HepG2 (cell line): Measurements from ENCODE around the gene PRKCB. TPM values are rescaled to one million over a fixed set of nuclear protein-coding genes. Genes with fewer than 3 reads are reported as not detected.

Experiments
- ATAC-seq: fragments of 200-7000 bp; cut with Tn5 transposase; 3 replicates; pipeline ENCODE4 v1.9.1; 2020; ENCODE audit warnings: mild to moderate bottlenecking, moderate library complexity
- BruUV-seq: library from RNA; stranded (reverse); fragments of 400-500 nt; replicated peaks from 2 replicates; lab custom pipeline; 2021; lab: Mats Ljungman, UMichigan
- CTCF ChIA-PET: fragments of 300-600 bp; formaldehyde crosslinking; extraction: SDS; loops from one replicate; lab custom pipeline; 2021; ENCODE audit warnings: low total read pairs, inconsistent platforms, low intra/inter-chr PET ratio; lab: Yijun Ruan, JAX
- POLR2A ChIA-PET: fragments of 350-600 bp; sonication (Branson Sonifier 250); formaldehyde crosslinking; loops from one replicate; lab custom pipeline; 2020; ENCODE audit warnings: antibody characterized with exemption, inconsistent platforms; lab: Yijun Ruan, JAX
- DNase-seq: peaks from one replicate; pipeline ENCODE4 v3.0.0-alpha.2; 2015; ENCODE audit warnings: low spot score
- FAIRE-seq: peaks from 3 replicates; lab custom pipeline; 2011; peaks lifted over from hg19 to GRCh38; lab: Jason Lieb, UNC
- H2AFZ ChIP-seq: one replicate; pipeline ENCODE4 v1.6.1; 2011; ENCODE audit warnings: low read length, inconsistent platforms
- H3K27ac ChIP-seq: fragments of 300-600 bp; 3 replicates; pipeline ENCODE4 v1.8.0; 2011; ENCODE audit warnings: mixed run types, mild to moderate bottlenecking, mixed read lengths, low read length, inconsistent platforms; ENCODE audit not compliant: insufficient read depth; ENCODE audit errors: extremely low read length
- H3K27me3 ChIP-seq, 2 experiments: fragments of 200-600 bp in 1 of 2; 2 replicates in 1 of 2; 3 replicates in 1 of 2; pipeline versions ENCODE4 v1.6.0 to v1.8.0; 2011; ENCODE audit warnings: low read length in 2 of 2, mild to moderate bottlenecking in 2 of 2, moderate library complexity in 2 of 2, inconsistent platforms in 1 of 2; ENCODE audit not compliant: insufficient read depth in 2 of 2, control insufficient read depth in 1 of 2
- H3K36me3 ChIP-seq, 2 experiments: fragments of 200-600 bp in 1 of 2; replicated peaks in 1 of 2; 2 replicates in 1 of 2; 3 replicates in 1 of 2; pipeline versions ENCODE4 v1.5.1 to v1.8.0; 2011; ENCODE audit warnings: low read length in 2 of 2, inconsistent platforms in 1 of 2; ENCODE audit not compliant: insufficient read depth in 2 of 2, control insufficient read depth in 1 of 2
- H3K4me1 ChIP-seq: 2 replicates; pipeline ENCODE4 v1.5.1; 2012; ENCODE audit warnings: low read length, inconsistent platforms; ENCODE audit not compliant: insufficient read depth
- H3K4me2 ChIP-seq: 2 replicates; pipeline ENCODE4 v1.6.0; 2011; ENCODE audit warnings: low read depth, low read length, inconsistent platforms
- H3K4me3 ChIP-seq, 3 experiments: fragments of 200-600 bp in 1 of 3; sonication (generic), shearing (Covaris generic) in 1 of 3; replicated peaks in 1 of 3; 2 replicates each; pipeline ENCODE4 v1.5.1; 2011 to 2016; ENCODE audit warnings: low read length in 3 of 3, inconsistent platforms in 2 of 3, low read depth in 2 of 3, mild to moderate bottlenecking in 2 of 3, control low read depth in 1 of 3, mixed read lengths in 1 of 3; ENCODE audit not compliant: insufficient read depth in 1 of 3
- H3K79me2 ChIP-seq: one replicate; pipeline ENCODE4 v1.6.1; 2011; ENCODE audit warnings: low read length, inconsistent platforms; ENCODE audit not compliant: insufficient read depth
- H3K9ac ChIP-seq: 2 replicates; pipeline ENCODE4 v1.6.0; 2011; ENCODE audit warnings: mild to moderate bottlenecking, low read depth, low read length, inconsistent platforms; ENCODE audit not compliant: insufficient read depth
- H3K9me3 ChIP-seq: 2 replicates; pipeline ENCODE4 v1.5.1; 2012; ENCODE audit warnings: mild to moderate bottlenecking, low read length
- H4K20me1 ChIP-seq: 2 replicates; pipeline ENCODE4 v1.6.0; 2011; ENCODE audit warnings: inconsistent platforms, mild to moderate bottlenecking, low read length, moderate library complexity; ENCODE audit not compliant: insufficient read depth
- EED ChIP-seq: sonication (generic); formaldehyde crosslinking; IDR thresholded peaks from 2 replicates; pipeline ENCODE4 v1.5.0; 2020; ENCODE audit warnings: mild to moderate bottlenecking, missing genetic modification reagents
- HOXA3 ChIP-seq: sonication (generic); formaldehyde crosslinking; IDR thresholded peaks from 2 replicates; pipeline ENCODE4 v1.5.0; 2020; ENCODE audit warnings: missing genetic modification reagents
- SP2 ChIP-seq: sonication (generic); formaldehyde crosslinking; IDR thresholded peaks from 2 replicates; pipeline ENCODE4 v1.5.1; 2020; ENCODE audit warnings: mild to moderate bottlenecking, missing genetic modification reagents
- YEATS4 ChIP-seq: sonication (generic); formaldehyde crosslinking; IDR thresholded peaks from 2 replicates; pipeline ENCODE4 v1.4.0; 2020; ENCODE audit warnings: missing genetic modification reagents, borderline replicate concordance
- ZMYM2 ChIP-seq: sonication (generic); formaldehyde crosslinking; IDR thresholded peaks from 2 replicates; pipeline ENCODE4 v1.8.0; 2022; ENCODE audit warnings: mild to moderate bottlenecking, missing genetic modification reagents
- ZNF10 ChIP-seq: sonication (generic); formaldehyde crosslinking; IDR thresholded peaks from 2 replicates; pipeline ENCODE4 v1.4.0; 2020; ENCODE audit warnings: mild to moderate bottlenecking, low read depth, missing genetic modification reagents, borderline replicate concordance
- ZNF546 ChIP-seq: sonication (generic); formaldehyde crosslinking; conservative IDR thresholded peaks from 2 replicates; pipeline ENCODE4 v1.8.1; 2023; ENCODE audit warnings: mild to moderate bottlenecking, missing genetic modification reagents
- ZNF558 ChIP-seq: sonication (generic); formaldehyde crosslinking; IDR thresholded peaks from 2 replicates; pipeline ENCODE4 v1.9.0; 2022; ENCODE audit warnings: mild to moderate bottlenecking, missing genetic modification reagents, borderline replicate concordance
- ZNF678 ChIP-seq: sonication (generic); formaldehyde crosslinking; IDR thresholded peaks from 2 replicates; pipeline ENCODE4 v1.4.0; 2020; ENCODE audit warnings: mild to moderate bottlenecking, missing genetic modification reagents
- ZNF772 ChIP-seq: sonication (generic); formaldehyde crosslinking; IDR thresholded peaks from 2 replicates; pipeline ENCODE4 v1.5.0; 2020; ENCODE audit warnings: mild to moderate bottlenecking, missing genetic modification reagents
- ZSCAN31 ChIP-seq: sonication (generic); formaldehyde crosslinking; IDR thresholded peaks from 2 replicates; pipeline ENCODE4 v1.5.0; 2020; ENCODE audit warnings: low read depth, mild to moderate bottlenecking, missing genetic modification reagents
- ZSCAN9 ChIP-seq: IDR thresholded peaks from 2 replicates; pipeline ENCODE4 v1.6.1; 2016; ENCODE audit warnings: borderline replicate concordance
- WGBS: methylation state at CpG from one replicate; pipeline ENCODE4 v1.1.6; 2017; ENCODE audit warnings: low lambda C conversion rate; 5-methylcytosine and 5-hydroxymethylcytosine counted together
- in situ Hi-C: cut with HindIII; loops from 2 replicates; pipeline ENCODE4 v1.10.0; 2017; ENCODE audit warnings: low pct_unique_long_range_greater_than_20kb; ENCODE audit not compliant: extremely low pct_ligation_motif_present
- intact Hi-C: fragments of 100-400 bp; cut with micrococcal nuclease; formaldehyde crosslinking; loops from one replicate; pipeline ENCODE4 v1.10.0; 2022; ENCODE audit not compliant: unreplicated experiment
- polyA plus RNA-seq, 8 experiments: library from polyadenylated mRNA; depleted of rRNA in 3 of 8; stranded (reverse) in 7 of 8; unstranded in 1 of 8; fragments of >200 nt; fragmentation: Illumina TruSeq in 4 of 8; extraction: Trizol in 4 of 8; gene quantifications; 2 replicates each; pipeline versions ENCODE4 v1.2.1 to v1.2.3, GENCODE V29; 2011 to 2016; ENCODE audit warnings: low read depth in 4 of 8, missing spikeins in 1 of 8, mixed read lengths in 1 of 8; ENCODE audit not compliant: insufficient read depth in 1 of 8
- total RNA-seq, 5 experiments: library from RNA; depleted of rRNA; stranded (reverse); fragments of >200 nt; fragmentation: Illumina TruSeq; extraction: Trizol; gene quantifications; 2 replicates each; pipeline ENCODE4 v1.2.3, GENCODE V29; 2016; ENCODE audit warnings: low read depth in 1 of 5

PRKCB gene
- total and polyA plus RNA-seq, 2 of the 13 experiments (the other 11 are each of a cell fraction or from before 2014, with no cell fraction given): 0.01 TPM; not detected in 1

DNA sequence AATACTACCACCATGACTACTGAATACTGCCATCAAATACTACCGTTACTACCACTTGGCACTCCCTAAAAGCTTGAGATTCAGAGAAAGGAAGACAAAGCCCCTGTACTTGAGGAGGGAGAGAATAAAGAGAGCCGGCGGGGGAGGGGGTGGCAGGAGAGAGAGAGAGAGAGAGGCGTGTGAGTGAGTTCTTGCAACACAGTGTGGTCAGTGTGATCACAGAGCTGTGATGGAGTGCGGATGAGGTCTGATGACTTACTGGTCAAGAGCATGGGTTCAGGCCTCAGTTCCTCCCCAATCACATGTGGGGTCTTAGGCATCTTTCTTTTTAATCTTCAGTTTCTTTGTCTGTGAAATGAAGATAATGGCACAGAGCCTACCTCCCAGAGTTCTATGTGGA lies 19.2 kb downstream of the PRKCB start:
- Histone ChIP-seq H3K9me3 (no peaks in the 10 kb centered on the region), H3K79me2 (no peaks in the 10 kb centered on the region), H3K27ac (no peak overlapping the region), H2AFZ (no peak overlapping the region), H3K27me3 (peaks cover 0 to 3% of the 10 kb centered on the region in 2 experiments; a peak in 4 of 5 replicates), H3K9ac (no peak overlapping the region), H3K4me3 (no peak overlapping the region), H3K4me2 (no peak overlapping the region), H3K4me1 (no peaks in the 10 kb centered on the region), H4K20me1 (no peaks in the 10 kb centered on the region), H3K36me3 (no peaks in the 10 kb centered on the region)
- no TSS peak for BruUV-seq
- TF ChIP-seq ZNF10 (CRISPR knock-in tag) (no peak), ZNF546 (CRISPR knock-in tag) (no peak), ZSCAN9 (CRISPR knock-in tag) (no peak), ZNF558 (no peak), HOXA3 (CRISPR knock-in tag) (no peak), ZMYM2 (CRISPR knock-in tag) (no peak), YEATS4 (no peak), EED (CRISPR knock-in tag) (no peak), ZNF678 (CRISPR knock-in tag) (no peak), SP2 (no peak), ZSCAN31 (no peak), ZNF772 (CRISPR knock-in tag) (no peak)
- no peak for ATAC-seq
- POLR2A ChIA-PET: no interaction called here
- 18% methylated on average over 5 of the region's 5 CpGs for WGBS
- FAIRE-seq: no peak
- DNase-seq: no peak
- CTCF ChIA-PET: no interaction called here
- intact Hi-C loops (no loop called here), in situ Hi-C loops (no loop called here)
